SJCRH30 (cell line): Measurements from ENCODE around the gene BAAT. TPM values are rescaled to one million over a fixed set of nuclear protein-coding genes. Genes with fewer than 3 reads are reported as not detected.
"Not testable (repeated sequence)": the region's sequence is repeated elsewhere in the genome, so short reads cannot be mapped to it uniquely, and the experiment has no call there.

Experiments used
- DNase-seq, 2 experiments: peaks; one replicate each; pipeline ENCODE4 v3.0.0-alpha.2; 2015 to 2020
- H3K27ac ChIP-seq: fragments of 250-450 bp; sonication (Bioruptor Pico); 2 replicates; pipeline ENCODE4 v1.5.1; 2020; ENCODE audit warnings: mild to moderate bottlenecking, moderate library complexity
- H3K27me3 ChIP-seq: fragments of 250-450 bp; sonication (Bioruptor Pico); 2 replicates; pipeline ENCODE4 v1.5.1; 2020; ENCODE audit warnings: mild to moderate bottlenecking, moderate library complexity
- H3K36me3 ChIP-seq: fragments of 250-450 bp; sonication (Bioruptor Pico); 2 replicates; pipeline ENCODE4 v1.5.1; 2020; ENCODE audit warnings: mild to moderate bottlenecking, moderate library complexity
- H3K4me1 ChIP-seq: fragments of 250-450 bp; sonication (Bioruptor Pico); 2 replicates; pipeline ENCODE4 v1.5.1; 2020; ENCODE audit warnings: mild to moderate bottlenecking, moderate library complexity
- H3K4me3 ChIP-seq: fragments of 250-450 bp; sonication (Bioruptor Pico); 2 replicates; pipeline ENCODE4 v1.5.1; 2020; ENCODE audit warnings: mild to moderate bottlenecking, moderate library complexity
- H3K9me3 ChIP-seq: fragments of 250-450 bp; sonication (Bioruptor Pico); replicated peaks from 2 replicates; pipeline ENCODE4 v1.5.1; 2020; ENCODE audit warnings: mild to moderate bottlenecking, moderate library complexity
- total RNA-seq: library from RNA; depleted of rRNA; stranded (reverse); fragments of >200 nt; shearing (Covaris generic); gene quantifications from 2 replicates; pipeline ENCODE4 v1.2.3, GENCODE V29; 2014; rRNA removed

BAAT gene
- total RNA-seq = 0.10 TPM in 2 replicates

GRCh38 chr9:101384873-101385536 lies at the start of gene BAAT:
TSS of gene BAAT (minus strand) at chr9:101385006. CDS start at chr9:101371404, 13,602 bp downstream.
- not testable (repeated sequence) for H3K27me3 ChIP-seq, H3K9me3 ChIP-seq, H3K4me3 ChIP-seq, DNase-seq, H3K4me1 ChIP-seq, H3K27ac ChIP-seq
- peaks cover 31% of the 10 kb centered on the region for H3K36me3 ChIP-seq

DNA sequence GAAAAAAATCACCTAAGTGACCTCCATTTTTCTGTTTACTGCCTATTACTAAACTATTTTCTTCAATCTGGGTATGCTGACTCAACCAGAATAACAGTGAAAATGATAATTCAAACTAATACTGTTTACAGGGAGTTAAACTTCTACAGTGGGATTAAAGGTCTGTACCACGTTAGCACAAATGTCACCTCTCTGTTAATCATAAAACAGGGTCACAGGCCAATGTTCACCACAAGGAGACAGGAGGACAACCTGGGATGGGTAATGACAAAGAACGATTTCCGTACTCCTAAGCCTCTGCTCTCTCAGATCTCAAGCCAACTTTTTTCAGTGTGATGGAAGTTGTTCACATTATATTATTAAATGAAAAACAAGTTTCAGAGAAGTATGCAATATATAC lies 48.4 kb upstream of the BAAT start:
- no peaks in the 10 kb centered on the region for H3K4me1 ChIP-seq
- 0 out of 2 replicates have a peak, but pooled peaks cover 7% of the 10 kb centered on the region for H3K27me3 ChIP-seq
- no peak overlapping the region for H3K4me3 ChIP-seq
- no peaks in the 10 kb centered on the region for H3K36me3 ChIP-seq
- H3K27ac ChIP-seq = no peak overlapping the region
- H3K9me3 ChIP-seq = no peaks in the 10 kb centered on the region
- no peak for DNase-seq

- no peaks in the 10 kb centered on the region for H3K4me1 ChIP-seq
These were observed 47.9 kb upstream of the BAAT start for GRCh38 chr9:101432740-101433139.

DNA sequence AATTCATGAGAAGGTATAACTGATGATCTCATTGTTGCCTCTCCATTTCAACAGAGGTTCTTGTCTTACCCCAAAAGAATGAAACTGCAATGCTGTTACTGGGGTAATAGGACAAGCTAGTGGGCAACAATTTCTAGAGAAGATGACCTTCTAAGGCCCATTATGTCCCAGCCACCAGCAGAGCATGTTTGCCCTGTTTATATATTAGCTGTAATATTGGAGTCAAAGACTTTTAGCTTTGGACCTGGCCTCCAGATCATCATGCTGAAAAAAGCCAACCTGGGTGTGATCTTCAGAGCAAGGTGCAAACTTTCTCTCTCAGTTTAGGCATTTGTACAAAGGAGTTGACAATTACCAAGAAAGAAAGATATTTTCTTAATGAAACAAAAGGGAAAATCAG lies 47.4 kb upstream of the BAAT start:
- no peaks in the 10 kb centered on the region for H3K9me3 ChIP-seq
- H3K4me1 ChIP-seq = no peaks in the 10 kb centered on the region
- no peaks in the 10 kb centered on the region for H3K36me3 ChIP-seq
- H3K27me3 ChIP-seq = 0 out of 2 replicates have a peak, but pooled peaks cover 3% of the 10 kb centered on the region
- DNase-seq = no peak
- H3K4me3 ChIP-seq = no peak overlapping the region
- H3K27ac ChIP-seq = no peak overlapping the region

More at GRCh38 chr9:101432740-101433139, 47.9 kb upstream of the BAAT start:
- DNase-seq = no peak
- H3K4me3 ChIP-seq = no peak overlapping the region
- H3K27ac ChIP-seq = no peak overlapping the region
- H3K9me3 ChIP-seq = no peaks in the 10 kb centered on the region
- 0 out of 2 replicates have a peak, but pooled peaks cover 3% of the 10 kb centered on the region for H3K27me3 ChIP-seq
- H3K36me3 ChIP-seq = no peaks in the 10 kb centered on the region

DNA sequence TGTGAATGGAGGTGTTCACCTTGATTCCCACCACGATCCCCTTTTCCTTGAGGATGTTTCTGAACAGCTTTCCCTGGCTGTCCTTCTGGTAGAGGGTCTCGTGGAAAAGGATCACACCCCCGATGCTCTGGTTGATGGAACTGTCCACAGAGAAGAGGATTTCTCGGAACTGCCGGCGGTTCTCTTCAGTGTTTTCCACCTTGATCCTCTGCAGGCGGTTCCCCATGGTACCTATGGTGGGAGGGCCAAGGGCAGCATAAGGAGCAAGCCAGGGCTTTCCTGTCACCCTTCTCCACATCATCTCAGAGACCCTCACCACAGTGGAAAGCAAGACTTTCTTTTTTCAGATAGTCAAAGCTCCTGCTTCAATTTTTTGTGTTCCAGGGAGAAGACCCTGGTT lies 44.9 kb upstream of the BAAT start:
- H3K4me3 ChIP-seq = no peak overlapping the region
- H3K36me3 ChIP-seq = no peaks in the 10 kb centered on the region
- no peaks in the 10 kb centered on the region for H3K27me3 ChIP-seq
- no peak overlapping the region for H3K27ac ChIP-seq
- no peaks in the 10 kb centered on the region for H3K9me3 ChIP-seq
- DNase-seq = no peak
- H3K4me1 ChIP-seq = no peaks in the 10 kb centered on the region

DNA sequence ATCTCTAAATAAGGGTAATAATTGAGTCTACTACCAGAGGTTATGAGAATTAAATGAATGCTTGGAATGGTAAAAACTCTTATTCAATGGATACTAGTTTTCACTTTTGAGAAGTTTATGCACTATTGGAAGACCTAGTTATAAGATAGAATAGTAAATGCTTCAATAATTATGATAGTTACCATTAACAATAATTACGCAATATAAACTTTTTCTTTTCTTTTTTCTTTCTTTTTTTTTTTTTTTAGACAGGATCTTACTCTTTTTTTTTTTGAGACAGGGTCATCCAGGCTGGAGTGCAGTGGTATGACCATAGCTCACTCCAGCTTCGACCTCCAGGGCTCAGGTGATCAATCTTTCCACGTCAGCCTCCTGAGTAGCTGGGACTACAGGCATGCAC lies 44.1 kb upstream of the BAAT start:
- no peak for DNase-seq
- H3K4me3 ChIP-seq = no peak overlapping the region
- no peak overlapping the region for H3K27ac ChIP-seq
- no peaks in the 10 kb centered on the region for H3K9me3 ChIP-seq
- H3K27me3 ChIP-seq = no peaks in the 10 kb centered on the region
- no peaks in the 10 kb centered on the region for H3K4me1 ChIP-seq
- no peaks in the 10 kb centered on the region for H3K36me3 ChIP-seq

DNA sequence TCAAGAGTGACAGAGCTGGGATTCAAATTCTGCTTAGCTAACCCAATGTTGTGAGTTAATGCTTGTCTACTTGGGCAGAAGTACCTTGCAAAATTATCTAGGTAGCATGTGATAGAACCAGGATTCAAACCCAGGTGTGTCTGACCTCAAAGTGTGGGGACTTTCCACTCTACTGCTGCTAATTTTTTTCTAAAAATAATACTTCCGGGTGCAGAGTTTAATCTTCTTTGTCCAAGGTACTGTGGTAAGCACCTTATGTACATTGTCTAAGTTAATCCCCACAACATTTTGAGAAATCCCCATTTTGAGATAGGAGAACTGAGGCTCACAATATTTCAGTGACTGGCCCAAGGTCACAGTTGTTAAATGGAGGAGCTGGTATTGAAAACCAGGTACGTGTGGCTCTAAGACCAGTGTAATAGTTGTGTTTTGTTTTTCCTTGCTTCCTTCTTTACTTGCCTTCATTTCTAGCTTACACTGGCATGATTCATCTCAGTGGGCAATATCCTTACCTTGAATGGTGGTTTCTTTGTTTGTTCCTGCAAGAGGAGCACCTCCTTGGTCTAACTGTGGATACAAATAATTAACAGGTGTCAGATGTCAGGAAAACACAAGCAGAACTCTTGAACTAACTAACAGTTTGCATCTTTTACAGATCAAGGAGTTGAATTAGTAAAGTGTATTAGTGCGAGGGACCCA lies 43.3 kb upstream of the BAAT start:
- Histone ChIP-seq H3K9me3 (no peaks in the 10 kb centered on the region), H3K4me1 (no peaks in the 10 kb centered on the region), H3K27me3 (no peaks in the 10 kb centered on the region), H3K27ac (no peak overlapping the region), H3K4me3 (no peak overlapping the region), H3K36me3 (no peaks in the 10 kb centered on the region)
- no peak for DNase-seq

- Histone ChIP-seq H3K9me3 (no peaks in the 10 kb centered on the region), H3K27ac (no peak overlapping the region), H3K36me3 (no peaks in the 10 kb centered on the region), H3K4me1 (no peaks in the 10 kb centered on the region), H3K27me3 (no peaks in the 10 kb centered on the region), H3K4me3 (no peak overlapping the region)
- no peak for DNase-seq
These were observed 42.6 kb upstream of the BAAT start for GRCh38 chr9:101427358-101427757.

DNA sequence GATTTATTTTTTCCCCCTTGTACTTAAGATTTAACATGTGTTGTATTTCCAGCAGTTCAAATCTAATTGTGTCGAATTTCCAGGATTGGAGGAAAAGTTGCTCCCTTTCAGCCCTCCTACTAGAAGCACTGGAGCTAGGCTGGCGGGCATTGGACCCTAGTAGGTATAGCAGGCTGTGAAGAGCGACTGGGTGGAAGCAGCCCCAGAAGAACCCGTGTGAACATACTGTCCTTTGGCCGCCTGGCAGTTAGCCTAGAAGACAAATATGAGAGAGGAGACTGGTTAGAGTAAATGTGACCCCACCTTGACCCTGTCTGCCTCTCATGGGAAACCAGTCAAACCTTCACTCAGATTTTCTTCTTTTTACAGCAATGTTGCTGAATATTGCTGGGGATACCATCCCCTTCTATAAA lies 36.9 kb upstream of the BAAT start:
- Histone ChIP-seq H3K4me1 (peaks cover 12% of the 10 kb centered on the region), H3K4me3 (no peak overlapping the region), H3K36me3 (no peaks in the 10 kb centered on the region), H3K27me3 (no peaks in the 10 kb centered on the region), H3K9me3 (no peaks in the 10 kb centered on the region), H3K27ac (no peak overlapping the region)
- DNase-seq = no peak

DNA sequence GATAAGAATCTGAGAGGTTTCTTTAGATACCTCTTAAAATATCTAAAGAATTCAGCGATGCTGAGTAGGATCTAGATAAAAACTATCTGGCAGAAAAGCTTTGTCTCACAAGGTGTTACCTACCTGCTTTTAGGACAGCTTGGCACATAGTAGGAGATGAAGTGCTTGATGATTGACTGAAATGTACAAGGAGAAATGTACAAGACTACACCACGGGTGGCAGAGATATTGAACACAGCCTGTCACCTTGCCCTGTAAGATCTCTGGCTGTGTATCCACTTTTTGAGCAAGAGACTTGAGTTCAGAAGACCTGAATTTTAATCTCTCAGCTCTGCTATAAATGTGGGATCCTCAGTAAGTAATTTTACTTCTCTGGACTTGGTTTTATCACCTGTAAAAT lies 35.1 kb upstream of the BAAT start:
- DNase-seq = no peak
- no peak overlapping the region for H3K4me3 ChIP-seq
- no peaks in the 10 kb centered on the region for H3K27me3 ChIP-seq
- H3K27ac ChIP-seq = no peak overlapping the region
- no peaks in the 10 kb centered on the region for H3K36me3 ChIP-seq
- peaks cover 12% of the 10 kb centered on the region for H3K4me1 ChIP-seq
- no peaks in the 10 kb centered on the region for H3K9me3 ChIP-seq

GRCh38 chr9:101418518-101419430 lies 34.0 kb upstream of the BAAT start:
- Histone ChIP-seq H3K36me3 (0 out of 2 replicates have a peak, but pooled peaks cover 3% of the 10 kb centered on the region), H3K27me3 (no peaks in the 10 kb centered on the region), H3K4me3 (no peak overlapping the region), H3K9me3 (no peaks in the 10 kb centered on the region), H3K27ac (peak overlapping the region; percentile 6; the same call in 1 of the 2 replicates), H3K4me1 (peaks cover 12% of the 10 kb centered on the region)
- DNase-seq = peak; percentile 27 to 57

- peak overlapping the region; percentile 6; the same call in 1 of the 2 replicates for H3K27ac ChIP-seq
- H3K27me3 ChIP-seq = no peaks in the 10 kb centered on the region
- no peak for DNase-seq
- H3K9me3 ChIP-seq = peaks cover 3% of the 10 kb centered on the region; the same call in 1 of the 2 replicates
- H3K4me1 ChIP-seq = peaks cover 12% of the 10 kb centered on the region
- H3K4me3 ChIP-seq = no peak overlapping the region
- H3K36me3 ChIP-seq = peaks cover 3% of the 10 kb centered on the region; the same call in 1 of the 2 replicates
These were observed 33.2 kb upstream of the BAAT start for GRCh38 chr9:101417977-101418376.

DNA sequence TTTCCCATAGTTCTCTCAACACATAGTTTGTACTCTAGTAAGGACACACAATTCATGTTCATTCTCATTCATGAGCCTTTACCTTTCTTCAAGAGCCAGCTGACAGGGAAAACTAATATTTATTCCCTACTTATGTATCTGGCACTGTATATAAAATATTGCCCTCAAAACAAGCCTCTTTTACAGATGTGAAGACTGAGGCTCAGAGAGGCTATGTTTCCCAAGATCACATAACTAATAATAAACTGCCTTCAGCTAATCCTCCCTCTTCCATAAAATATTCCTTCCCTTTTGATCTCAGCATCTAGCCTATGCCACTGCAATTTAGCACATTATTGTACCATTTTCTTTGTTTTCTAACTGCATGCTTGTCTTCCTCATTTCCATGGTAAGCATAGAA lies 32.6 kb upstream of the BAAT start:
- H3K36me3 ChIP-seq = peaks cover 3% of the 10 kb centered on the region; the same call in 1 of the 2 replicates
- no peaks in the 10 kb centered on the region for H3K27me3 ChIP-seq
- peaks cover 3% of the 10 kb centered on the region; the same call in 1 of the 2 replicates for H3K9me3 ChIP-seq
- no peak overlapping the region for H3K27ac ChIP-seq
- peaks cover 12% of the 10 kb centered on the region for H3K4me1 ChIP-seq
- no peak for DNase-seq
- no peak overlapping the region for H3K4me3 ChIP-seq

DNA sequence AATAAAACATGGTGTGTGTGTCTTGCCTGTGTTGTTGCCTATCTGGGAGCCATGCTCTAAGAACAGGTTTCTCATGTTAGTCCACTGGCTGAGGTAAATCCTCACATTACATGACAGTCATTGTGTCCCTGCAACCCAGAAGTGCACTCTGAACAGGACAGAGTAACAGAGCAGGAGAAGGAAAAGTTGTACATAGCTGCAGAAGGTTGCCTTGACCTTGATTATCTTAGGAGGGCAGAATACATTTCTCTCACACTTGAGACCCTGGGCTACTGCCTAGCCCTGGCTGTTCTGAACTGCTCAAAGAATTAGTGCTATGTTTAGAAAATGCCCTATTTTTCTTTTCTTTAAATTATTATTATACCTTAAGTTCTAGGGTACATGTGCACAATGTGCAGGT lies 30.8 kb upstream of the BAAT start:
- H3K27me3 ChIP-seq = no peaks in the 10 kb centered on the region
- H3K9me3 ChIP-seq = peaks cover 14% of the 10 kb centered on the region
- no peak overlapping the region for H3K27ac ChIP-seq
- peaks cover 12% of the 10 kb centered on the region for H3K4me1 ChIP-seq
- H3K4me3 ChIP-seq = no peak overlapping the region
- DNase-seq = no peak
- H3K36me3 ChIP-seq = peaks cover 11% of the 10 kb centered on the region
